Mesenchymal stem cell (in vitro differentiated cells and primary cell): ENCODE data around the gene ARL2BP.

Source experiments
- DNase-seq: peaks from one replicate; pipeline ENCODE4 v3.0.0-alpha.2; 2013
- H2AFZ ChIP-seq: one replicate; pipeline ENCODE4 v1.6.1; 2013; ENCODE audit warnings: low read depth, mild to moderate bottlenecking, control low read depth, inconsistent platforms, low read length, moderate library complexity
- H2AK5ac ChIP-seq: 2 replicates; pipeline ENCODE4 v1.6.1; 2013; ENCODE audit warnings: low read length, moderate library complexity, mild to moderate bottlenecking, inconsistent platforms; ENCODE audit not compliant: severe bottlenecking
- H2BK120ac ChIP-seq: one replicate; pipeline ENCODE4 v1.6.1; 2013; ENCODE audit warnings: low read depth, mild to moderate bottlenecking, inconsistent platforms, low read length, moderate library complexity
- H2BK12ac ChIP-seq, 2 experiments: one replicate each; pipeline ENCODE4 v1.6.1; 2013; ENCODE audit warnings: inconsistent platforms in 2 of 2, low read length in 2 of 2, mild to moderate bottlenecking in 2 of 2, moderate library complexity in 2 of 2, control low read depth in 1 of 2
- H2BK15ac ChIP-seq: one replicate; pipeline ENCODE4 v1.6.1; 2013; ENCODE audit warnings: mild to moderate bottlenecking, low read depth, inconsistent platforms; ENCODE audit not compliant: poor library complexity, severe bottlenecking
- H2BK5ac ChIP-seq: 2 replicates; pipeline ENCODE4 v1.6.1; 2013; ENCODE audit warnings: low read depth, mild to moderate bottlenecking, low read length, control low read depth, inconsistent platforms; ENCODE audit not compliant: poor library complexity, severe bottlenecking
- H3K14ac ChIP-seq, 2 experiments: one replicate each; pipeline ENCODE4 v1.6.1; 2013; ENCODE audit warnings: inconsistent platforms in 2 of 2, low read length in 2 of 2, control low read depth in 1 of 2, mild to moderate bottlenecking in 1 of 2, moderate library complexity in 1 of 2
- H3K18ac ChIP-seq, 2 experiments: one replicate each; pipeline ENCODE4 v1.6.1; 2013; ENCODE audit warnings: inconsistent platforms in 2 of 2, low read length in 2 of 2, control low read depth in 1 of 2, low read depth in 1 of 2, mild to moderate bottlenecking in 1 of 2
- H3K23ac ChIP-seq, 2 experiments: one replicate each; pipeline ENCODE4 v1.6.1; 2013; ENCODE audit warnings: inconsistent platforms in 2 of 2, low read length in 2 of 2, mild to moderate bottlenecking in 2 of 2, moderate library complexity in 2 of 2, control low read depth in 1 of 2
- H3K27ac ChIP-seq: 2 replicates; pipeline ENCODE4 v1.5.1; 2013; ENCODE audit warnings: mild to moderate bottlenecking, moderate library complexity, low read length, control low read depth, inconsistent platforms; ENCODE audit not compliant: poor library complexity, severe bottlenecking
- H3K27me3 ChIP-seq, 2 experiments: 2 replicates each; pipeline versions ENCODE4 v1.6.1 to v1.7.0; 2013; ENCODE audit warnings: low read length in 2 of 2, mild to moderate bottlenecking in 2 of 2, moderate library complexity in 2 of 2, control low read depth in 1 of 2, inconsistent platforms in 1 of 2; ENCODE audit not compliant: control insufficient read depth in 1 of 2, insufficient read depth in 1 of 2
- H3K36me3 ChIP-seq, 2 experiments: 2 replicates each; pipeline versions ENCODE4 v1.6.1 to v1.7.0; 2013; ENCODE audit warnings: low read length in 2 of 2, control low read depth in 1 of 2, inconsistent platforms in 1 of 2, low read depth in 1 of 2, mild to moderate bottlenecking in 1 of 2; ENCODE audit not compliant: insufficient read depth in 2 of 2, control insufficient read depth in 1 of 2
- H3K4ac ChIP-seq, 2 experiments: one replicate each; pipeline ENCODE4 v1.6.1; 2013; ENCODE audit warnings: inconsistent platforms in 2 of 2, low read length in 2 of 2, mild to moderate bottlenecking in 2 of 2, moderate library complexity in 2 of 2, control low read depth in 1 of 2, low read depth in 1 of 2
- H3K4me1 ChIP-seq: 2 replicates; pipeline ENCODE4 v1.6.1; 2013; ENCODE audit warnings: low read depth, low read length, control low read depth; ENCODE audit not compliant: control insufficient read depth, insufficient read depth
- H3K4me2 ChIP-seq: 2 replicates; pipeline ENCODE4 v1.6.1; 2013; ENCODE audit warnings: low read length, mild to moderate bottlenecking, inconsistent platforms; ENCODE audit not compliant: poor library complexity, severe bottlenecking
- H3K4me3 ChIP-seq, 2 experiments: 2 replicates each; pipeline versions ENCODE4 v1.5.1 to v1.7.0; 2013; ENCODE audit warnings: low read length in 2 of 2, mild to moderate bottlenecking in 2 of 2, control low read depth in 1 of 2, low read depth in 1 of 2; ENCODE audit not compliant: insufficient read depth in 1 of 2
- H3K79me1 ChIP-seq: replicated peaks from 2 replicates; pipeline ENCODE4 v1.6.1; 2013; ENCODE audit warnings: mild to moderate bottlenecking, control low read depth, low read length, inconsistent platforms; ENCODE audit not compliant: poor library complexity, severe bottlenecking
- H3K9ac ChIP-seq: 2 replicates; pipeline ENCODE4 v1.7.0; 2013; ENCODE audit warnings: mild to moderate bottlenecking, low read length, moderate library complexity
- H3K9me3 ChIP-seq: 2 replicates; pipeline ENCODE4 v1.7.0; 2013; ENCODE audit warnings: mild to moderate bottlenecking, low read length; ENCODE audit not compliant: control insufficient read depth
- H4K8ac ChIP-seq: one replicate; pipeline ENCODE4 v1.6.1; 2013; ENCODE audit warnings: inconsistent platforms, mild to moderate bottlenecking, low read length, moderate library complexity
- H4K91ac ChIP-seq: one replicate; pipeline ENCODE4 v1.6.1; 2013; ENCODE audit warnings: mild to moderate bottlenecking, low read length, inconsistent platforms
- WGBS: methylation state at CpG from one replicate; pipeline ENCODE4 v1.1.7; 2013; ENCODE audit warnings: mixed read lengths; 5-methylcytosine and 5-hydroxymethylcytosine counted together

Gene ARL2BP

GRCh38 chr16:57278494-57278893 lies 33.4 kb downstream of the ARL2BP start:
- no peak overlapping the region for H3K4me2 ChIP-seq
- H3K36me3 ChIP-seq: no peaks in the 10 kb centered on the region
- H4K91ac ChIP-seq: no peak overlapping the region
- no peak overlapping the region for H3K9ac ChIP-seq
- no peak overlapping the region for H3K4ac ChIP-seq
- no peak overlapping the region for H3K23ac ChIP-seq
- peaks cover 0 to 37% of the 10 kb centered on the region in 2 experiments for H3K27me3 ChIP-seq
- H3K27ac ChIP-seq: no peak overlapping the region
- H3K18ac ChIP-seq: no peak overlapping the region
- H3K4me1 ChIP-seq: peaks cover 16% of the 10 kb centered on the region
- DNase-seq: no peak
- no peak overlapping the region for H2BK120ac ChIP-seq
- no peak overlapping the region for H3K4me3 ChIP-seq
- no peak overlapping the region for H4K8ac ChIP-seq
- H2BK15ac ChIP-seq: no peak overlapping the region
- 88% methylated on average over 4 of the region's 4 CpGs for WGBS
- H3K9me3 ChIP-seq: no peaks in the 10 kb centered on the region
- H3K79me1 ChIP-seq: peaks cover 2% of the 10 kb centered on the region
- H3K14ac ChIP-seq: no peak overlapping the region
- H2BK5ac ChIP-seq: no peak overlapping the region
- peak overlapping the region; percentile 84 for H2AK5ac ChIP-seq
- H2AFZ ChIP-seq: no peak overlapping the region
- no peak overlapping the region for H2BK12ac ChIP-seq

GRCh38 chr16:57279780-57280638 lies 35.0 kb downstream of the ARL2BP start:
- DNase-seq: no peak
- H3K79me1 ChIP-seq: peaks cover 2% of the 10 kb centered on the region
- H4K91ac ChIP-seq: no peak overlapping the region
- H3K4me3 ChIP-seq: no peak overlapping the region
- peaks cover 25% of the 10 kb centered on the region for H3K4me1 ChIP-seq
- H3K4me2 ChIP-seq: no peak overlapping the region
- H3K14ac ChIP-seq: no peak overlapping the region
- H3K27me3 ChIP-seq: peaks cover 5 to 52% of the 10 kb centered on the region in 2 experiments
- no peak overlapping the region for H2BK5ac ChIP-seq
- no peaks in the 10 kb centered on the region for H3K36me3 ChIP-seq
- H2AFZ ChIP-seq: no peak overlapping the region
- H2BK12ac ChIP-seq: no peak overlapping the region
- H2BK120ac ChIP-seq: no peak overlapping the region
- no peaks in the 10 kb centered on the region for H3K9me3 ChIP-seq
- no peak overlapping the region for H4K8ac ChIP-seq
- H2BK15ac ChIP-seq: no peak overlapping the region
- H3K23ac ChIP-seq: no peak overlapping the region
- no peak overlapping the region for H3K27ac ChIP-seq
- H3K4ac ChIP-seq: no peak overlapping the region
- WGBS: 67% methylated on average over 6 of the region's 7 CpGs
- no peak overlapping the region for H3K18ac ChIP-seq
- no peak overlapping the region for H2AK5ac ChIP-seq
- no peak overlapping the region for H3K9ac ChIP-seq

GRCh38 chr16:57281791-57282190 lies 36.7 kb downstream of the ARL2BP start:
- Histone ChIP-seq H4K91ac (no peak overlapping the region), H3K79me1 (peaks cover 2% of the 10 kb centered on the region), H3K9ac (no peak overlapping the region), H3K9me3 (no peaks in the 10 kb centered on the region), H2AK5ac (peak overlapping the region; percentile 10), H3K27me3 (peaks cover 5 to 57% of the 10 kb centered on the region in 2 experiments), H3K36me3 (no peaks in the 10 kb centered on the region), H2BK12ac (no peak overlapping the region), H3K4me1 (peaks cover 22% of the 10 kb centered on the region), H3K27ac (no peak overlapping the region), H3K14ac (no peak overlapping the region), H2BK120ac (no peak overlapping the region), H3K4me2 (no peak overlapping the region), H3K23ac (no peak overlapping the region), H3K18ac (no peak overlapping the region), H2BK5ac (no peak overlapping the region), H3K4ac (no peak overlapping the region), H2AFZ (no peak overlapping the region), H2BK15ac (no peak overlapping the region), H3K4me3 (no peak overlapping the region), H4K8ac (no peak overlapping the region)
- WGBS: 92% methylated on average over 3 of the region's 3 CpGs
- no peak for DNase-seq

- no peak overlapping the region for H3K18ac ChIP-seq
- peaks cover 5 to 57% of the 10 kb centered on the region in 2 experiments for H3K27me3 ChIP-seq
- H4K8ac ChIP-seq: no peak overlapping the region
- no peak overlapping the region for H3K9ac ChIP-seq
- no peak overlapping the region for H3K4me3 ChIP-seq
- H3K79me1 ChIP-seq: peaks cover 2% of the 10 kb centered on the region
- no peak overlapping the region for H4K91ac ChIP-seq
- H3K4ac ChIP-seq: no peak overlapping the region
- H2AK5ac ChIP-seq: peak overlapping the region; percentile 1
- no peaks in the 10 kb centered on the region for H3K36me3 ChIP-seq
- H2BK5ac ChIP-seq: no peak overlapping the region
- H2BK120ac ChIP-seq: no peak overlapping the region
- peaks cover 22% of the 10 kb centered on the region for H3K4me1 ChIP-seq
- 87% methylated on average over 8 of the region's 8 CpGs for WGBS
- no peak overlapping the region for H2AFZ ChIP-seq
- H2BK15ac ChIP-seq: no peak overlapping the region
- H2BK12ac ChIP-seq: no peak overlapping the region
- no peaks in the 10 kb centered on the region for H3K9me3 ChIP-seq
- DNase-seq: no peak
- H3K27ac ChIP-seq: no peak overlapping the region
- no peak overlapping the region for H3K14ac ChIP-seq
- no peak overlapping the region for H3K23ac ChIP-seq
- H3K4me2 ChIP-seq: no peak overlapping the region
These were observed 37.6 kb downstream of the ARL2BP start for GRCh38 chr16:57282510-57283213.
